OCI-LY7 (cell line): ENCODE results near the gene LPCAT3. TPM values are rescaled to one million over a fixed set of nuclear protein-coding genes. Genes with fewer than 3 reads are reported as not detected.
A peak's percentile ranks its signal among the peaks of the same experiment; 100 is the strongest.

ENCODE experiments used
- BruUV-seq: library from RNA; stranded (reverse); fragments of 400-500 nt; replicated peaks from 2 replicates; lab custom pipeline; 2021; lab: Mats Ljungman, UMichigan
- CTCF ChIA-PET: fragments of 300-600 bp; sonication (Branson Sonifier 250); formaldehyde crosslinking; loops from one replicate; lab custom pipeline; 2022; ENCODE audit warnings: antibody characterized with exemption; ENCODE audit not compliant: unreplicated experiment; lab: Charles Lee
- POLR2A ChIA-PET: fragments of 300-600 bp; sonication (Branson Sonifier 250); formaldehyde crosslinking; loops from one replicate; lab custom pipeline; 2022; ENCODE audit warnings: antibody characterized with exemption; lab: Charles Lee
- DNase-seq: peaks from one replicate; pipeline ENCODE4 v3.0.0-alpha.2; 2015; ENCODE audit warnings: low spot score
- H2AFZ ChIP-seq: fragments of 200-600 bp; sonication (generic), shearing (Covaris generic); 2 replicates; pipeline ENCODE4 v1.6.1; 2014; ENCODE audit warnings: mild to moderate bottlenecking, antibody characterized with exemption, low read length, moderate library complexity
- H3K27ac ChIP-seq: fragments of 200-600 bp; sonication (generic); 2 replicates; pipeline ENCODE4 v1.5.1; 2014; ENCODE audit warnings: mixed run types, low read depth, mild to moderate bottlenecking, moderate library complexity, low read length, inconsistent platforms; ENCODE audit not compliant: poor library complexity, severe bottlenecking
- H3K36me3 ChIP-seq: fragments of 200-600 bp; sonication (generic); 2 replicates; pipeline ENCODE4 v1.6.1; 2014; ENCODE audit warnings: mild to moderate bottlenecking, antibody characterized with exemption, low read length, moderate library complexity, mixed read lengths; ENCODE audit not compliant: insufficient read depth
- H3K4me1 ChIP-seq: fragments of 200-600 bp; sonication (generic); 2 replicates; pipeline ENCODE4 v1.5.1; 2014; ENCODE audit warnings: mild to moderate bottlenecking, low read length; ENCODE audit not compliant: insufficient read depth, poor library complexity, severe bottlenecking
- H3K4me2 ChIP-seq: fragments of 200-600 bp; sonication (generic); 2 replicates; pipeline ENCODE4 v1.6.1; 2014; ENCODE audit warnings: mild to moderate bottlenecking, low read length
- H3K4me3 ChIP-seq: fragments of 200-600 bp; sonication (generic); 2 replicates; pipeline ENCODE4 v1.5.1; 2014; ENCODE audit warnings: mild to moderate bottlenecking, low read depth, low read length; ENCODE audit not compliant: poor library complexity, severe bottlenecking
- H3K79me2 ChIP-seq: fragments of 200-600 bp; sonication (generic); 2 replicates; pipeline ENCODE4 v1.6.1; 2016; ENCODE audit warnings: low read depth, mild to moderate bottlenecking, low read length, moderate library complexity, mixed read lengths; ENCODE audit not compliant: insufficient read depth
- H3K9me2 ChIP-seq: fragments of 200-600 bp; sonication (generic); 2 replicates; pipeline ENCODE4 v1.6.1; 2016; ENCODE audit warnings: mild to moderate bottlenecking, low read length, mixed read lengths; ENCODE audit not compliant: insufficient read depth
- H3K9me3 ChIP-seq: fragments of 200-600 bp; sonication (generic); 2 replicates; pipeline ENCODE4 v1.6.1; 2014; ENCODE audit warnings: mild to moderate bottlenecking, mixed run types, low read length, mixed read lengths
- H4K20me1 ChIP-seq: fragments of 200-600 bp; sonication (generic); 2 replicates; pipeline ENCODE4 v1.6.1; 2014; ENCODE audit warnings: mild to moderate bottlenecking, antibody characterized with exemption, low read length, moderate library complexity, mixed read lengths; ENCODE audit not compliant: insufficient read depth
- CTCF ChIP-seq: fragments of 200-600 bp; sonication (generic); conservative IDR thresholded peaks from 2 replicates; pipeline ENCODE4 v1.5.1; 2014; ENCODE audit warnings: mild to moderate bottlenecking, antibody characterized with exemption, low read length, moderate library complexity, mixed read lengths
- EZH2phosphoT487 ChIP-seq: fragments of 200-600 bp; sonication (generic); IDR thresholded peaks from 2 replicates; pipeline ENCODE4 v1.6.1; 2018; ENCODE audit warnings: low read depth, borderline replicate concordance, mild to moderate bottlenecking, mixed run types, antibody characterized with exemption, low read length, moderate library complexity, mixed read lengths
- intact Hi-C: fragments of 100-400 bp; cut with micrococcal nuclease; formaldehyde crosslinking; loops from one replicate; pipeline ENCODE4 v1.10.0; 2022; ENCODE audit not compliant: unreplicated experiment
- total RNA-seq, 2 experiments: library from RNA; depleted of rRNA in 1 of 2; stranded (reverse); fragments of >200 nt in 1 of 2; shearing (Covaris generic) in 1 of 2; gene quantifications; 2 replicates each; pipeline ENCODE4 v1.2.3, GENCODE V29; 2014 to 2022

The LPCAT3 gene
- total RNA-seq, 2 experiments from 2014 or later, result 17.4 to 29.7 TPM

GRCh38 chr12:6950401-6950801 is 67.9 kb downstream of the LPCAT3 start:
- no peaks in the 10 kb centered on the region for H4K20me1 ChIP-seq
- H3K79me2 ChIP-seq, result peaks cover 2% of the 10 kb centered on the region; the same call in 1 of the 2 replicates
- H2AFZ ChIP-seq, result peak overlapping the region; percentile 46; the same call in 1 of the 2 replicates
- peak; percentile 67 for DNase-seq
- peak overlapping the region; percentile 49 for H3K27ac ChIP-seq
- TF ChIP-seq CTCF (peak; percentile 82), EZH2phosphoT487 (no peak)
- peak overlapping the region; percentile 67 for H3K4me3 ChIP-seq
- CTCF ChIA-PET, result interaction anchor here (1.2 to 1.5 kb wide), 2 partner anchors 10 to 18 kb away, joined by 3 read pairs; no protein-coding TSS in a partner anchor
- intact Hi-C loops, result no loop called here
- no peaks in the 10 kb centered on the region for H3K9me2 ChIP-seq
- no peaks in the 10 kb centered on the region for H3K36me3 ChIP-seq
- no TSS peak for BruUV-seq
- H3K4me2 ChIP-seq, result peak overlapping the region; percentile 87
- no peaks in the 10 kb centered on the region for H3K9me3 ChIP-seq
- POLR2A ChIA-PET, result interaction anchor here (1.9 kb wide), 1 partner anchor 10 kb away, joined by 14 read pairs; no protein-coding TSS in a partner anchor
- H3K4me1 ChIP-seq, result peaks cover 92% of the 10 kb centered on the region

DNA sequence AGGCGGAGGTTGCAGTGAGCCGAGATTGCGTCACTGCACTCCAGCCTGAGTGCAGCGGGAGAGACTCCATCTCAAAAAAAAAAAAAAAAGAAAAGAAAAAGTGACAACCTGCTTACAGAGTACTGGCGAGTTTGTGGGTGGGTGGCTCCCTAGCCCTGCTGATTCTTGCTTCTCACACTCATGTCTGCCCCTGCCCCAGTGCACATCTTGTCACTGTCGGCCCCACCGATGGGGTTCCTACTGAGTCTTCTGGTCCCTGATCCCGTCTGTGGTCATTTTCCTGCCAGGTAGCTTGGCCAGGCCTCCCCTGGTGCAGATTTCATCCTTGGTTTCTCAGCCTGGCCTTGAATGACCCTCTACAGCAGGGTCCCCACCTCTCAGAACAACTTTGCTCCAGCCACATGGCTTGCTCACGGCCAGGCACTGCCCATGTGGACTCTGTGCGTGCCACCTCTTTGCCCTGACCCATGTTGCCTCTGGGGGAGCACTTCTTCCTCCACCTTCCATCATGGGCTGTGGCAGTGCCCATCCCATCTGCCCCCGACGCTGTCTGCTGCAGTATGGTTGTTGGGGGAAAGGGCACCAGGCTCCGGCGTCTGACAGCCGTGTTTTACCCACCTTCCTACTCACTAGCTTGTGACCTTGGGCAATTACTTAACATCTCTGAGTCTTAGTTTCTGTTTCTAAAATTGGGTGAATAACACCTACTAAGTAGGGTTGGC is 69.2 kb downstream of the LPCAT3 start:
- no peaks in the 10 kb centered on the region for H3K36me3 ChIP-seq
- no peak for DNase-seq

More for the DNA sequence above, 69.2 kb downstream of the LPCAT3 start:
- H3K4me1 ChIP-seq, result peaks cover 85% of the 10 kb centered on the region
- H3K9me2 ChIP-seq, result no peaks in the 10 kb centered on the region
- H3K79me2 ChIP-seq, result peaks cover 9% of the 10 kb centered on the region; the same call in 1 of the 2 replicates
- H3K9me3 ChIP-seq, result no peaks in the 10 kb centered on the region
- intact Hi-C loops, result no loop called here
- H3K27ac ChIP-seq, result no peak overlapping the region
- CTCF ChIA-PET, result interaction anchor here (1.0 to 1.5 kb wide), 2 partner anchors 10 to 12 kb away, joined by 3 read pairs; no protein-coding TSS in a partner anchor
- no peak for TF ChIP-seq EZH2phosphoT487
- TF ChIP-seq CTCF, result peak; percentile 46; the same call in 1 of the 2 replicates
- peak overlapping the region; percentile 14; the same call in 1 of the 2 replicates for H2AFZ ChIP-seq
- H4K20me1 ChIP-seq, result no peaks in the 10 kb centered on the region
- no peak overlapping the region for H3K4me3 ChIP-seq
- POLR2A ChIA-PET, result interaction anchor here (0.7 to 1.2 kb wide), 4 partner anchors 8 to 318 kb away, joined by 3 to 16 read pairs (median 4); no protein-coding TSS in a partner anchor
- BruUV-seq, result no TSS peak
- peak overlapping the region; percentile 25 for H3K4me2 ChIP-seq
